Brain microvascular endothelial cell (primary cell): ENCODE data around the gene PSMB3.

ENCODE experiments used
- DNase-seq: peaks from one replicate; pipeline ENCODE4 v3.0.0-alpha.2; 2020
- H3K27ac ChIP-seq: fragments of 250-450 bp; sonication (Bioruptor Pico); 2 replicates; pipeline ENCODE4 v1.5.1; 2020; ENCODE audit warnings: mild to moderate bottlenecking, moderate library complexity
- H3K27me3 ChIP-seq: fragments of 250-450 bp; sonication (Bioruptor Pico); replicated peaks from 2 replicates; pipeline ENCODE4 v1.5.1; 2020; ENCODE audit warnings: mild to moderate bottlenecking
- H3K36me3 ChIP-seq: fragments of 250-450 bp; sonication (Bioruptor Pico); replicated peaks from 2 replicates; pipeline ENCODE4 v1.5.1; 2020; ENCODE audit warnings: mild to moderate bottlenecking
- H3K4me3 ChIP-seq: 2 replicates; pipeline ENCODE4 v1.5.1; 2011; ENCODE audit warnings: low read depth, mild to moderate bottlenecking, control low read depth, low read length, moderate library complexity
- in situ Hi-C: cut with HindIII; loops from 2 replicates; pipeline ENCODE4 v1.10.0; 2017; ENCODE audit warnings: low sequenced_read_pairs, low pct_ligation_motif_present
- TF ChIP-seq, protein P1 (sequence below): IDR thresholded peaks from 2 replicates; pipeline ENCODE4 v1.5.1; 2011; ENCODE audit warnings: low read depth, mild to moderate bottlenecking, moderate library complexity, low read length, control low read depth, inconsistent platforms; ENCODE audit errors: missing control alignments

The PSMB3 gene

DNA sequence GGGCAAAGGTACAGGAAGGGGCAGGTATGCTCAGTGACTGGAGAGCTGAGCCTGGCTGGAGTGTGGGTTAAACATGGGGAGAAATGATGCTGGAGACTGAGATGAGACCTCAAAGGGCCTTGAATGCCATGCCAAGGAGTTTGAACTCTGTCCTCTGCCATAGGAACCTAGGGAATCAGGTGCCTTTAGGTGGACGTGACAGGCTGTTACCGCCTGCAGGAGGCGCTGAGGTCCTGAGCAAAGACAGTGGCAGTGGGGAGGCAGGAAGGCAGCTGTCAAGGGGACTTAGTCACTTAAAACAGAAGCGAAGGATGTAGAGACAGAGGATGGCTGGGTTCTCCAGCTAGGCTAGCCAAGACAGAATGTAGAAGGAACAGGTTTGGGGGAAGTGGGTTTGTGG is 9.1 kb downstream of the PSMB3 start:
- Histone ChIP-seq H3K27me3 (no peaks in the 10 kb centered on the region), H3K4me3 (no peak overlapping the region), H3K27ac (no peak overlapping the region), H3K36me3 (peaks cover 77% of the 10 kb centered on the region)
- DNase-seq = peak; percentile 27
- in situ Hi-C loops = no loop called here
- TF ChIP-seq, protein P1, sequence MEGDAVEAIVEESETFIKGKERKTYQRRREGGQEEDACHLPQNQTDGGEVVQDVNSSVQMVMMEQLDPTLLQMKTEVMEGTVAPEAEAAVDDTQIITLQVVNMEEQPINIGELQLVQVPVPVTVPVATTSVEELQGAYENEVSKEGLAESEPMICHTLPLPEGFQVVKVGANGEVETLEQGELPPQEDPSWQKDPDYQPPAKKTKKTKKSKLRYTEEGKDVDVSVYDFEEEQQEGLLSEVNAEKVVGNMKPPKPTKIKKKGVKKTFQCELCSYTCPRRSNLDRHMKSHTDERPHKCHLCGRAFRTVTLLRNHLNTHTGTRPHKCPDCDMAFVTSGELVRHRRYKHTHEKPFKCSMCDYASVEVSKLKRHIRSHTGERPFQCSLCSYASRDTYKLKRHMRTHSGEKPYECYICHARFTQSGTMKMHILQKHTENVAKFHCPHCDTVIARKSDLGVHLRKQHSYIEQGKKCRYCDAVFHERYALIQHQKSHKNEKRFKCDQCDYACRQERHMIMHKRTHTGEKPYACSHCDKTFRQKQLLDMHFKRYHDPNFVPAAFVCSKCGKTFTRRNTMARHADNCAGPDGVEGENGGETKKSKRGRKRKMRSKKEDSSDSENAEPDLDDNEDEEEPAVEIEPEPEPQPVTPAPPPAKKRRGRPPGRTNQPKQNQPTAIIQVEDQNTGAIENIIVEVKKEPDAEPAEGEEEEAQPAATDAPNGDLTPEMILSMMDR = peak; percentile 73

DNA sequence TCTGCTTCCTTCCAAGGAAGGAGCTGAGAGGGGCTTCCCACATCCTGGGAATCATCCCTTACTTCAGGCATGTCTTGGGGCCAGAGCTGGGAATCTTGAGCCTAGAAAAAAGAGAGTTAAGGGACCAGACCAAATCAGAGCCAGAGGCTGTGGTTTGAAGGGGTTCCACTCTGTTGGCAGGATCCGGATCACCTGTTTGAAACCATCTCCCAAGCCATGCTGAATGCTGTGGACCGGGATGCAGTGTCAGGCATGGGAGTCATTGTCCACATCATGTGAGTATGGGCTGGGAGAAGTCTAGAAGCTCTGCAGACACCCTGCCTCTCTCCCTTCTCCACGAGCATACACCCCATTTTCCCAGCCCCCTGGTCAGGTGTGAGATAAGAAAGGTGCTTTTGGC is 9.7 kb downstream of the PSMB3 start:
- H3K4me3 ChIP-seq = no peak overlapping the region
- peaks cover 76% of the 10 kb centered on the region for H3K36me3 ChIP-seq
- no peak overlapping the region for H3K27ac ChIP-seq
- in situ Hi-C loops = no loop called here
- H3K27me3 ChIP-seq = no peaks in the 10 kb centered on the region
- TF ChIP-seq, protein P1 = no peak
- DNase-seq = no peak

DNA sequence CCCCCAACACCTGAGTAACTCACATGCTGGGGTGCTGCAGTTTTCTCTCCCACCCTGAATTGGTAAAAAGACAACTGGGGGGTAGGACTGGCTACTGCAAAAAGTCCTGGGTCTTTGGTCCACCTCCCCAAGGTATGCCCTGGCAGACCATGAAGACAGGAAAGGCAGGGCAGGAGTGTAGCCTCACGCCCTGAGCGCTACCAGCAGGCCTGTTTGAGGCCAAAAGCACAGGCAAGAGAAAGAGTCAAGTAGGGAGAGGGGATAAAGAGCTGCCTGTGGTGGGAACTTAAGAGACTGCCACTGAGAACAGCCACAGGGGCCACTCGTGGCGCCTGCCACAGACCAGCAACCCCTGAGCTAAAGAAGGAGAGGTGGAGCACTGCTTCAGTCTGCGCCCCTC is 13.8 kb downstream of the PSMB3 start:
- Histone ChIP-seq H3K27me3 (no peaks in the 10 kb centered on the region), H3K36me3 (peaks cover 72% of the 10 kb centered on the region), H3K4me3 (no peak overlapping the region), H3K27ac (no peak overlapping the region)
- no peak for DNase-seq
- in situ Hi-C loops = no loop called here
- TF ChIP-seq, protein P1 = no peak

DNA sequence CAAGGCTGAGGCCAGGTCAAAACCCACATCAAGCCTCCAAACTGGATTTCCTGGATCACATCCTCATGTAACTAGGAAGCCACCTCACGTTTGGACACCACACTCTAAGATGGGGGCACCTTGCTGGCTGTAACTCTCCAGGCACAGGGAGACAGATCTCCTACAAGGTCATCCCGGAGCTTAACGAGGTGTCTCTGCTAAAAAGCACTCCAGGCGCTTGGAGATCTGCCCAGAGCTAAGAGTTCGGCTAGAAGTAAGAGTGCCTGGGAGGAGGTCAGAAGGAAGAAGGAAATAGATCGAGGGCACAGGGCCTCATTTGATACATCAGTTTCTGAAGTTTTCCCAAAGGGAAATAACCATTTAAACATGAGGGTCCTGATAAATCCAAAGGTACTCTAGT is 15.9 kb downstream of the PSMB3 start:
- no peak for DNase-seq
- no peak overlapping the region for H3K27ac ChIP-seq
- in situ Hi-C loops = no loop called here
- H3K27me3 ChIP-seq = no peaks in the 10 kb centered on the region
- no peak overlapping the region for H3K4me3 ChIP-seq
- H3K36me3 ChIP-seq = peaks cover 79% of the 10 kb centered on the region
- TF ChIP-seq, protein P1 = no peak

DNA sequence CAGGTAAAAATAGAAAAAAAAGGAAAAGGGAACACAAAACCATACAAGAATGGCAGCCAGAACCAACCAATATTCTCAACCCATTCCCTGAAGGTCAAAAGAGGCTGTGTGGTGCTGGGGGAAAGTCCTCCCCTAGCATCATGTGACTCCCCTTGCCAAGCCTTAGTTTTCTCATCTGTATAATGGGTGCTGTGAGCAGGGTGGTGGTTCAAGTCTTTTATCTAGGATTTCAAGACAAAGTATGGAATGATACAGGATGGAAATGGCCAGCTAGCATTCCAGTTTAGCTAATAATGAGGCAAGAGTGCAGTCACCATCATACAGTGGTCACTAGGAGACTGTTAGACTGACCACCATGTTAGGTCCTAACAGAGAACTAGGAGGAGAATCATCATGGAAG is 20.7 kb downstream of the PSMB3 start:
- H3K27me3 ChIP-seq = no peaks in the 10 kb centered on the region
- no peak overlapping the region for H3K4me3 ChIP-seq
- in situ Hi-C loops = no loop called here
- H3K36me3 ChIP-seq = peaks cover 73% of the 10 kb centered on the region
- H3K27ac ChIP-seq = no peak overlapping the region
- no peak for DNase-seq
- TF ChIP-seq, protein P1 = no peak

DNA sequence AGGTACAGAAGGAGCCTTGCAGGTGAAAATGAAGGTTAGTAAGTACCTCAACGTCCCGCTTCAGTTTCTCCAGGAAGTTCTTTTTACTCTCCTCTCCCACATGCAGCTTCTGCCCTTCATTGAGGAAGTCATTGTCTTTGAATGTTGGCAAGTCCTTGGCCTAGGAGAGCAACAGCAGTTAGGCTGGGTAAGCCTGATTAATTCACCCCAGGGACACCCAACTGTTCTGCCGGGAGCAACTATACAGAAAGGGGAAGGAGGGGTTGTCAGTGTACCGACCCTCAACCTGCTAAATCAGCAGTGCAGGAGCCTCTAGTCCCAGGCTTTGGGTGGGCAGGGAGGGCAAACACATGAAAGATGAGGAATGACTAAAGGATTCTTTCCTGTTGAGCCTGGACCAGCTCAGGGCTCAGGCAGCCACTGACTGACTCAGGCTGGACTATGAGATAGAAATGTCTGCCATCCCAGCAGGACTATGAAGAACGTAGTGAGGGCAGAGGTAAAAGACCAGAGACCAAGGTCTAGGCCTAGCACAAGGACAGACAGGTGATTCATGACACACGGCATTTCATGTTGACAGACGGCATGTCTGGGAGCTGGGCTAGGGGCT is 25.2 kb downstream of the PSMB3 start:
- TF ChIP-seq, protein P1 = no peak
- no peaks in the 10 kb centered on the region for H3K27me3 ChIP-seq
- no peak overlapping the region for H3K27ac ChIP-seq
- in situ Hi-C loops = no loop called here
- no peak overlapping the region for H3K4me3 ChIP-seq
- DNase-seq = no peak
- H3K36me3 ChIP-seq = peaks cover 80% of the 10 kb centered on the region
